SK-N-MC (cell line): ENCODE measurements around the gene RAB11FIP3.

ENCODE experiments used
- EZH2 ChIP-seq: fragments of 200-600 bp; sonication (generic); IDR thresholded peaks from one replicate; pipeline ENCODE4 v1.6.1; 2017; ENCODE audit warnings: antibody characterized with exemption
- FOXP2 ChIP-seq: optimal IDR thresholded peaks from 2 replicates; pipeline ENCODE3; 2011; ENCODE audit warnings: mild to moderate bottlenecking, moderate library complexity; ENCODE audit not compliant: insufficient read depth; ENCODE audit errors: extremely low read length, control extremely low read depth
- POLR2AphosphoS5 ChIP-seq: IDR thresholded peaks from 2 replicates; pipeline ENCODE4 v1.6.1; 2012; ENCODE audit warnings: mild to moderate bottlenecking, low read depth, low read length, borderline replicate concordance

- TF ChIP-seq POLR2AphosphoS5 (no peak), EZH2 (no peak), FOXP2 (no peak)
These were observed 19.6 kb upstream of the RAB11FIP3 start for GRCh38 chr16:405548-406506.
